Neuronal stem cell (in vitro differentiated cells): ENCODE measurements around the gene FCRL3.

Experiments used
- DNase-seq: peaks from one replicate; pipeline ENCODE4 v3.0.0-alpha.2; 2013; ENCODE audit warnings: low spot score
- H2AFZ ChIP-seq: one replicate; pipeline ENCODE4 v1.6.1; 2013; ENCODE audit warnings: mild to moderate bottlenecking, low read length, inconsistent platforms
- H2AK5ac ChIP-seq: 2 replicates; pipeline ENCODE4 v1.6.1; 2013; ENCODE audit warnings: low read depth, mild to moderate bottlenecking, inconsistent platforms, low read length, moderate library complexity, mixed read lengths
- H2BK120ac ChIP-seq: 2 replicates; pipeline ENCODE4 v1.6.1; 2013; ENCODE audit warnings: low read depth, mild to moderate bottlenecking, inconsistent platforms, low read length, moderate library complexity, mixed read lengths
- H2BK12ac ChIP-seq: one replicate; pipeline ENCODE4 v1.6.1; 2013; ENCODE audit warnings: low read length, inconsistent platforms
- H2BK15ac ChIP-seq: 2 replicates; pipeline ENCODE4 v1.6.1; 2013; ENCODE audit warnings: mild to moderate bottlenecking, low read length, inconsistent platforms, mixed read lengths
- H2BK5ac ChIP-seq: one replicate; pipeline ENCODE4 v1.6.1; 2013; ENCODE audit warnings: inconsistent platforms, mild to moderate bottlenecking, low read length, moderate library complexity
- H3K14ac ChIP-seq: one replicate; pipeline ENCODE4 v1.6.1; 2013; ENCODE audit warnings: low read length, inconsistent platforms
- H3K18ac ChIP-seq: 2 replicates; pipeline ENCODE4 v1.6.1; 2013; ENCODE audit warnings: low read length, inconsistent platforms
- H3K23ac ChIP-seq: 2 replicates; pipeline ENCODE4 v1.6.1; 2013; ENCODE audit warnings: low read depth, mild to moderate bottlenecking, mixed read lengths, low read length, inconsistent platforms; ENCODE audit not compliant: poor library complexity
- H3K27ac ChIP-seq: replicated peaks from 3 replicates; pipeline ENCODE4 v1.5.1; 2013; ENCODE audit warnings: low read length, inconsistent platforms
- H3K27me3 ChIP-seq, 3 experiments: 2 replicates each; pipeline ENCODE4 v1.6.1; 2013; ENCODE audit warnings: low read length in 3 of 3, mild to moderate bottlenecking in 2 of 3, inconsistent platforms in 1 of 3, low read depth in 1 of 3, mixed read lengths in 1 of 3, moderate library complexity in 1 of 3; ENCODE audit not compliant: control insufficient read depth in 3 of 3, insufficient read depth in 3 of 3
- H3K36me3 ChIP-seq, 2 donors: replicated peaks in 1 of 2; 2 replicates each; pipeline ENCODE4 v1.6.1; 2013; ENCODE audit warnings: low read length in 2 of 2; ENCODE audit not compliant: control insufficient read depth in 2 of 2, insufficient read depth in 2 of 2
- H3K4ac ChIP-seq: 2 replicates; pipeline ENCODE4 v1.6.1; 2013; ENCODE audit warnings: inconsistent platforms, mild to moderate bottlenecking, low read length, moderate library complexity
- H3K4me1 ChIP-seq, 2 donors: 1 replicate in 1 of 2; 2 replicates in 1 of 2; pipeline ENCODE4 v1.6.1; 2013; ENCODE audit warnings: low read length in 2 of 2, low read depth in 1 of 2; ENCODE audit not compliant: control insufficient read depth in 2 of 2, insufficient read depth in 1 of 2
- H3K4me2 ChIP-seq: one replicate; pipeline ENCODE4 v1.6.1; 2013; ENCODE audit warnings: mild to moderate bottlenecking, low read length, inconsistent platforms; ENCODE audit not compliant: insufficient read depth, poor library complexity, severe bottlenecking
- H3K4me3 ChIP-seq, 2 donors: 2 replicates each; pipeline ENCODE4 v1.5.1; 2013; ENCODE audit warnings: low read length in 2 of 2, mild to moderate bottlenecking in 2 of 2, inconsistent platforms in 1 of 2, moderate library complexity in 1 of 2
- H3K79me1 ChIP-seq: one replicate; pipeline ENCODE4 v1.6.1; 2013; ENCODE audit warnings: low read depth, mild to moderate bottlenecking, inconsistent platforms, low read length, moderate library complexity
- H3K9ac ChIP-seq: one replicate; pipeline ENCODE4 v1.6.1; 2013; ENCODE audit warnings: mild to moderate bottlenecking, low read depth, low read length, inconsistent platforms; ENCODE audit not compliant: poor library complexity
- H3K9me3 ChIP-seq, 2 donors: replicated peaks in 1 of 2; 2 replicates each; pipeline versions ENCODE3 to v1.6.1; 2013; ENCODE audit warnings: low read length in 2 of 2, mild to moderate bottlenecking in 2 of 2, inconsistent platforms in 1 of 2, low read depth in 1 of 2, mixed read lengths in 1 of 2, moderate library complexity in 1 of 2; ENCODE audit not compliant: control insufficient read depth in 2 of 2, insufficient read depth in 1 of 2
- H4K8ac ChIP-seq: one replicate; pipeline ENCODE4 v1.6.1; 2013; ENCODE audit warnings: low read depth, mild to moderate bottlenecking, inconsistent platforms, low read length, moderate library complexity
- H4K91ac ChIP-seq: one replicate; pipeline ENCODE4 v1.6.1; 2013; ENCODE audit warnings: low read length, low read depth, mild to moderate bottlenecking, inconsistent platforms; ENCODE audit not compliant: poor library complexity
- WGBS, 2 donors: extraction: QIAGEN DNeasy Blood & Tissue Kit; methylation state at CpG; one replicate each; pipeline ENCODE4 v1.1.7; 2013; ENCODE audit warnings: missing lambda C conversion rate in 2 of 2, mixed read lengths in 1 of 2; ENCODE audit not compliant: insufficient read length in 2 of 2, insufficient replicate concordance in 1 of 2; ENCODE audit errors: extremely low coverage in 2 of 2; 5-methylcytosine and 5-hydroxymethylcytosine counted together

Gene FCRL3

GRCh38 chr1:157691285-157691920 is 9.2 kb downstream of the FCRL3 start:
- Histone ChIP-seq H2BK12ac (no peak overlapping the region), H3K9ac (no peak overlapping the region), H4K91ac (no peak overlapping the region), H3K79me1 (no peaks in the 10 kb centered on the region), H2BK5ac (no peak overlapping the region), H3K23ac (no peak overlapping the region), H2BK120ac (no peak overlapping the region), H3K4me2 (no peak overlapping the region), H3K9me3 (no peaks in the 10 kb centered on the region), H3K27ac (no peak overlapping the region), H3K18ac (no peak overlapping the region), H3K27me3 (no peaks in the 10 kb centered on the region), H3K14ac (no peak overlapping the region), H3K4ac (no peak overlapping the region), H3K4me1 (no peaks in the 10 kb centered on the region), H3K4me3 (no peak overlapping the region), H4K8ac (no peak overlapping the region), H3K36me3 (no peaks in the 10 kb centered on the region), H2AFZ (no peak overlapping the region), H2BK15ac (no peak overlapping the region), H2AK5ac (no peak overlapping the region)
- DNase-seq: peak; percentile 3
- no CpG with 5 or more reads among the region's 5 CpGs for WGBS, 2 donors

- Histone ChIP-seq H4K91ac (no peak overlapping the region), H2BK120ac (no peak overlapping the region), H3K79me1 (peaks cover 1% of the 10 kb centered on the region), H3K27me3 (no peaks in the 10 kb centered on the region), H2BK12ac (no peak overlapping the region), H3K4me3 (no peak overlapping the region), H4K8ac (no peak overlapping the region), H2AK5ac (no peak overlapping the region), H3K9me3 (no peaks in the 10 kb centered on the region), H3K23ac (no peak overlapping the region), H3K4ac (no peak overlapping the region), H3K18ac (no peak overlapping the region), H3K4me2 (no peak overlapping the region), H3K27ac (no peak overlapping the region), H2BK5ac (no peak overlapping the region), H3K9ac (no peak overlapping the region), H3K4me1 (no peaks in the 10 kb centered on the region), H2BK15ac (no peak overlapping the region), H3K14ac (no peak overlapping the region), H2AFZ (no peak overlapping the region), H3K36me3 (no peaks in the 10 kb centered on the region)
- WGBS, 2 donors: no CpG with 5 or more reads among the region's 5 CpGs
- no peak for DNase-seq
Observed at GRCh38 chr1:157682710-157683437, 17.7 kb downstream of the FCRL3 start.

- H2AFZ ChIP-seq: no peak overlapping the region
- peaks cover 1% of the 10 kb centered on the region for H3K79me1 ChIP-seq
- no peak overlapping the region for H3K4me2 ChIP-seq
- no peak overlapping the region for H4K91ac ChIP-seq
- no peak overlapping the region for H3K18ac ChIP-seq
- no peaks in the 10 kb centered on the region for H3K9me3 ChIP-seq
- no peak overlapping the region for H3K4me3 ChIP-seq
- H2BK15ac ChIP-seq: no peak overlapping the region
- no peak overlapping the region for H3K9ac ChIP-seq
- no peak overlapping the region for H3K23ac ChIP-seq
- no peak overlapping the region for H2BK12ac ChIP-seq
- no peak overlapping the region for H2AK5ac ChIP-seq
- WGBS, 2 donors: no CpG with 5 or more reads among the region's 4 CpGs
- H3K27ac ChIP-seq: no peak overlapping the region
- no peaks in the 10 kb centered on the region for H3K4me1 ChIP-seq
- no peak for DNase-seq
- no peak overlapping the region for H2BK120ac ChIP-seq
- no peak overlapping the region for H2BK5ac ChIP-seq
- H3K36me3 ChIP-seq: no peaks in the 10 kb centered on the region
- H4K8ac ChIP-seq: no peak overlapping the region
- no peaks in the 10 kb centered on the region for H3K27me3 ChIP-seq
- no peak overlapping the region for H3K4ac ChIP-seq
- no peak overlapping the region for H3K14ac ChIP-seq
Observed at GRCh38 chr1:157678721-157679120, 21.8 kb downstream of the FCRL3 start.

- H3K4ac ChIP-seq: no peak overlapping the region
- H3K23ac ChIP-seq: no peak overlapping the region
- no peak overlapping the region for H3K4me2 ChIP-seq
- DNase-seq: no peak
- H4K91ac ChIP-seq: no peak overlapping the region
- H3K14ac ChIP-seq: no peak overlapping the region
- no peak overlapping the region for H2AFZ ChIP-seq
- no peak overlapping the region for H2BK12ac ChIP-seq
- H2AK5ac ChIP-seq: no peak overlapping the region
- no peak overlapping the region for H2BK5ac ChIP-seq
- H4K8ac ChIP-seq: no peak overlapping the region
- H3K27ac ChIP-seq: no peak overlapping the region
- no peak overlapping the region for H3K4me3 ChIP-seq
- no peak overlapping the region for H2BK120ac ChIP-seq
- H3K27me3 ChIP-seq: no peaks in the 10 kb centered on the region
- no peak overlapping the region for H3K9ac ChIP-seq
- H3K36me3 ChIP-seq: no peaks in the 10 kb centered on the region
- H2BK15ac ChIP-seq: no peak overlapping the region
- no peak overlapping the region for H3K18ac ChIP-seq
- no peaks in the 10 kb centered on the region for H3K4me1 ChIP-seq
- WGBS, 2 donors: no CpG with 5 or more reads among the region's 1 CpG
- H3K79me1 ChIP-seq: no peaks in the 10 kb centered on the region
- H3K9me3 ChIP-seq: no peaks in the 10 kb centered on the region
Observed at GRCh38 chr1:157673008-157673407, 27.6 kb downstream of the FCRL3 start.
